HEK293 (cell line): ENCODE measurements around the gene RBPJ.

Source experiments
- CTCF ChIA-PET: fragments of 350-600 bp; formaldehyde crosslinking; extraction: SDS; loops from one replicate; lab custom pipeline; 2021; ENCODE audit warnings: antibody characterized with exemption; lab: Yijun Ruan, JAX
- POLR2A ChIA-PET: fragments of 300-600 bp; formaldehyde crosslinking; extraction: SDS; loops from one replicate; lab custom pipeline; 2020; ENCODE audit warnings: antibody characterized with exemption, inconsistent platforms; lab: Yijun Ruan, JAX
- H3K27ac ChIP-seq: fragments of 200-500 bp; sonication (Bioruptor generic); 2 replicates; pipeline ENCODE4 v1.5.1; 2014; ENCODE audit warnings: low read depth, low read length, control low read depth, inconsistent platforms; ENCODE audit errors: extremely low read depth
- H3K36me3 ChIP-seq, 2 experiments: fragments of 200-500 bp in 1 of 2; sonication (Bioruptor generic) in 1 of 2; 1 replicate in 1 of 2; 2 replicates in 1 of 2; pipeline ENCODE4 v1.5.1; 2014 to 2017; ENCODE audit warnings: inconsistent platforms in 2 of 2, low read length in 2 of 2; ENCODE audit not compliant: control insufficient read depth in 2 of 2, insufficient read depth in 1 of 2
- H3K4me1 ChIP-seq: fragments of 200-500 bp; sonication (Bioruptor generic); 2 replicates; pipeline ENCODE4 v1.5.1; 2014; ENCODE audit warnings: mild to moderate bottlenecking, low read length, inconsistent platforms; ENCODE audit not compliant: control insufficient read depth, insufficient read depth
- H3K4me3 ChIP-seq: 2 replicates; pipeline ENCODE4 v1.5.1; 2011; ENCODE audit warnings: low read depth, mild to moderate bottlenecking, control low read depth, low read length, moderate library complexity
- H3K9me3 ChIP-seq: fragments of 200-500 bp; sonication (Bioruptor generic); 2 replicates; pipeline ENCODE4 v1.5.1; 2014; ENCODE audit warnings: low read depth, low read length, inconsistent platforms; ENCODE audit not compliant: control insufficient read depth, insufficient read depth
- GLIS2 ChIP-seq: fragments of 450-650 bp; formaldehyde crosslinking; IDR thresholded peaks from 2 replicates; pipeline ENCODE4 v1.5.1; 2016; ENCODE audit warnings: missing biosample characterization, missing genetic modification characterization
- SP2 ChIP-seq: fragments of 450-650 bp; formaldehyde crosslinking; IDR thresholded peaks from 2 replicates; pipeline ENCODE4 v1.5.1; 2016; ENCODE audit warnings: missing biosample characterization, missing genetic modification characterization
- YY1 ChIP-seq: fragments of 450-650 bp; formaldehyde crosslinking; IDR thresholded peaks from 2 replicates; pipeline ENCODE4 v1.5.1; 2018; ENCODE audit warnings: missing biosample characterization, missing genetic modification characterization
- ZBTB20 ChIP-seq: fragments of 450-650 bp; formaldehyde crosslinking; IDR thresholded peaks from 2 replicates; pipeline ENCODE4 v1.5.1; 2016; ENCODE audit warnings: missing biosample characterization, missing genetic modification characterization
- ZEB2 ChIP-seq: fragments of 450-650 bp; formaldehyde crosslinking; IDR thresholded peaks from 2 replicates; pipeline ENCODE4 v1.5.1; 2016; ENCODE audit warnings: missing biosample characterization, missing genetic modification characterization
- ZFP69B ChIP-seq: fragments of 450-650 bp; formaldehyde crosslinking; IDR thresholded peaks from 2 replicates; pipeline ENCODE4 v1.5.1; 2016; ENCODE audit warnings: missing biosample characterization, missing genetic modification characterization
- ZNF146 ChIP-seq: fragments of 450-650 bp; formaldehyde crosslinking; IDR thresholded peaks from 2 replicates; pipeline ENCODE4 v1.5.1; 2016; ENCODE audit warnings: missing biosample characterization, missing genetic modification characterization
- ZNF239 ChIP-seq: fragments of 450-650 bp; formaldehyde crosslinking; IDR thresholded peaks from 2 replicates; pipeline ENCODE4 v1.5.1; 2016; ENCODE audit warnings: missing biosample characterization, missing genetic modification characterization
- ZNF26 ChIP-seq: fragments of 450-650 bp; formaldehyde crosslinking; IDR thresholded peaks from 2 replicates; pipeline ENCODE4 v1.5.1; 2016; ENCODE audit warnings: missing biosample characterization, missing genetic modification characterization
- ZNF324 ChIP-seq: fragments of 450-650 bp; formaldehyde crosslinking; IDR thresholded peaks from 2 replicates; pipeline ENCODE4 v1.5.1; 2016; ENCODE audit warnings: missing biosample characterization, missing genetic modification characterization
- ZNF335 ChIP-seq: fragments of 450-650 bp; formaldehyde crosslinking; conservative IDR thresholded peaks from 2 replicates; pipeline ENCODE4 v1.5.1; 2016; ENCODE audit warnings: missing biosample characterization, missing genetic modification characterization
- ZNF341 ChIP-seq: fragments of 450-650 bp; formaldehyde crosslinking; IDR thresholded peaks from 2 replicates; pipeline ENCODE4; 2016; ENCODE audit warnings: low read depth, missing biosample characterization, missing genetic modification characterization
- ZNF391 ChIP-seq: fragments of 450-650 bp; formaldehyde crosslinking; IDR thresholded peaks from 2 replicates; pipeline ENCODE4 v1.5.1; 2016; ENCODE audit warnings: low read depth, missing biosample characterization, missing genetic modification characterization, borderline replicate concordance
- ZNF394 ChIP-seq: fragments of 450-650 bp; formaldehyde crosslinking; IDR thresholded peaks from 2 replicates; pipeline ENCODE4 v1.5.1; 2016; ENCODE audit warnings: missing biosample characterization, missing genetic modification characterization, mild to moderate bottlenecking, moderate library complexity, borderline replicate concordance
- ZNF426 ChIP-seq: fragments of 450-650 bp; formaldehyde crosslinking; IDR thresholded peaks from 2 replicates; pipeline ENCODE4 v1.5.1; 2017; ENCODE audit warnings: missing biosample characterization, missing genetic modification characterization, mild to moderate bottlenecking, inconsistent platforms, moderate library complexity
- ZNF514 ChIP-seq: fragments of 450-650 bp; formaldehyde crosslinking; IDR thresholded peaks from 2 replicates; pipeline ENCODE4 v1.5.1; 2016; ENCODE audit warnings: missing biosample characterization, missing genetic modification characterization
- ZNF544 ChIP-seq: fragments of 450-650 bp; formaldehyde crosslinking; IDR thresholded peaks from 2 replicates; pipeline ENCODE4 v1.5.0; 2017; ENCODE audit warnings: missing biosample characterization, missing genetic modification characterization
- ZNF548 ChIP-seq: fragments of 450-650 bp; formaldehyde crosslinking; IDR thresholded peaks from 2 replicates; pipeline ENCODE4 v1.5.1; 2016; ENCODE audit warnings: missing biosample characterization, missing genetic modification characterization
- ZNF549 ChIP-seq: fragments of 450-650 bp; IDR thresholded peaks from 2 replicates; pipeline ENCODE4 v1.5.1; 2018; ENCODE audit warnings: missing biosample characterization, missing genetic modification characterization, mild to moderate bottlenecking, inconsistent platforms, moderate library complexity
- ZNF555 ChIP-seq: fragments of 450-650 bp; formaldehyde crosslinking; conservative IDR thresholded peaks from 2 replicates; pipeline ENCODE4 v1.5.1; 2017; ENCODE audit warnings: missing biosample characterization, mild to moderate bottlenecking, missing genetic modification characterization, inconsistent platforms
- ZNF571 ChIP-seq: fragments of 450-650 bp; formaldehyde crosslinking; IDR thresholded peaks from 2 replicates; pipeline ENCODE4 v1.5.0; 2017; ENCODE audit warnings: missing biosample characterization, missing genetic modification characterization
- ZNF580 ChIP-seq: fragments of 450-650 bp; formaldehyde crosslinking; IDR thresholded peaks from 2 replicates; pipeline ENCODE4 v1.5.1; 2016; ENCODE audit warnings: missing biosample characterization, missing genetic modification characterization
- ZNF704 ChIP-seq: fragments of 450-650 bp; formaldehyde crosslinking; IDR thresholded peaks from 2 replicates; pipeline ENCODE4 v1.5.1; 2016; ENCODE audit warnings: missing biosample characterization, missing genetic modification characterization
- ZNF837 ChIP-seq: fragments of 450-650 bp; formaldehyde crosslinking; IDR thresholded peaks from 2 replicates; pipeline ENCODE4 v1.5.1; 2016; ENCODE audit warnings: missing biosample characterization, missing genetic modification characterization
- ZSCAN30 ChIP-seq: fragments of 450-650 bp; IDR thresholded peaks from 2 replicates; pipeline ENCODE4 v1.5.1; 2018; ENCODE audit warnings: missing biosample characterization, mild to moderate bottlenecking, missing genetic modification characterization, moderate library complexity
- ZXDB ChIP-seq: fragments of 450-650 bp; formaldehyde crosslinking; IDR thresholded peaks from 2 replicates; pipeline ENCODE4 v1.5.1; 2016; ENCODE audit warnings: missing biosample characterization, missing genetic modification characterization
- TF ChIP-seq, protein P1 (sequence below): fragments of 450-650 bp; formaldehyde crosslinking; IDR thresholded peaks from 2 replicates; pipeline ENCODE4 v1.5.1; 2017; ENCODE audit warnings: missing biosample characterization, missing genetic modification characterization
- TF ChIP-seq, protein P2 (sequence below): fragments of 450-650 bp; IDR thresholded peaks from 2 replicates; pipeline ENCODE4 v1.5.1; 2018; ENCODE audit warnings: missing biosample characterization, mild to moderate bottlenecking, missing genetic modification characterization

RBPJ gene

DNA sequence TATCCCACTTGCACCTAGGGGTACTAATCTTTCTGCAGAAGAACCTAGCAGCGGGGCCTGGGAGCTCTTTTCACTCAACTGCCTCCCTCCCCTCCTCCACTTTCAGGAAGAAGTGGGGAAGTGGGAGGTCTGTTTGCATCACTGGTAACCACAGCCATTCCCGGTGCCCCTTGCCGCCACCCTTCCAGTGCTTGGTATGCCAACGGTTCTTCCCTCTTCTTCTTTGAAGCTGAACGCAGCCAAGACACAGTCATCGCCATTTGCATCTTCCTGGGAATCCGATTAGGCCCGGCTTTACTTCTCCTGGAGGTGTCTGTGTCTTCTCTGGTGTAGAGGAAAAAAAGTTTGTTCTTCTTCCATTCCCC is 47.2 kb upstream of the RBPJ start (continued):
- no peak for TF ChIP-seq GLIS2
- no peak for TF ChIP-seq YY1 (tag by site-specific recombination)
- no peak for TF ChIP-seq ZNF341 (tag by site-specific recombination)
- TF ChIP-seq ZNF580 (tag by site-specific recombination), result no peak
- no peak for TF ChIP-seq ZNF391
- TF ChIP-seq ZNF514 (tag by site-specific recombination), result no peak
- no peak for TF ChIP-seq ZNF324 (tag by site-specific recombination)
- TF ChIP-seq ZNF571, result no peak
- no peak for TF ChIP-seq ZNF549 (tag by site-specific recombination)
- no peak for TF ChIP-seq ZFP69B (tag by site-specific recombination)

DNA sequence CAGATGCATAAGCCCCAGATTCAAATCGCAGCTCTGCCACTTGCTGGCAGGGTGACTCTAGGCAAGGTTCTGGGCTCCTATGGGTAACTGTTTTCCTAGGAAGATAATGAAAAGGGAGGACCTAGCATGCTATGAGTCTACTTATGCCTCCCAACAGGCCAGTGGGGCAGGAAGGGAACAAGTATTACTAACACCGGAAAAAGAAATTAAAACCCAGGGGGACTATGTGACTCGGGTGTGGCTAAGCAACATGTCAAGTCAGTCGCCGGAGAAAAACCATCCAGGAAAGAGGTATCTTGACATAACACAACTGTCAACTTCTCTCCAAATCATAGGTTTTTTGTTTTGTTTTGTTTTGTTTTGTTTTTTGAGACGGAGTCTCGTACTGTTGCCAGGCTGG is 45.5 kb upstream of the RBPJ start:
- Histone ChIP-seq H3K9me3 (no peaks in the 10 kb centered on the region), H3K4me3 (no peak overlapping the region)
- TF ChIP-seq ZNF837 (tag by site-specific recombination) (no peak), ZNF704 (tag by site-specific recombination) (no peak), ZSCAN30 (tag by site-specific recombination) (no peak)
- TF ChIP-seq, protein P1, sequence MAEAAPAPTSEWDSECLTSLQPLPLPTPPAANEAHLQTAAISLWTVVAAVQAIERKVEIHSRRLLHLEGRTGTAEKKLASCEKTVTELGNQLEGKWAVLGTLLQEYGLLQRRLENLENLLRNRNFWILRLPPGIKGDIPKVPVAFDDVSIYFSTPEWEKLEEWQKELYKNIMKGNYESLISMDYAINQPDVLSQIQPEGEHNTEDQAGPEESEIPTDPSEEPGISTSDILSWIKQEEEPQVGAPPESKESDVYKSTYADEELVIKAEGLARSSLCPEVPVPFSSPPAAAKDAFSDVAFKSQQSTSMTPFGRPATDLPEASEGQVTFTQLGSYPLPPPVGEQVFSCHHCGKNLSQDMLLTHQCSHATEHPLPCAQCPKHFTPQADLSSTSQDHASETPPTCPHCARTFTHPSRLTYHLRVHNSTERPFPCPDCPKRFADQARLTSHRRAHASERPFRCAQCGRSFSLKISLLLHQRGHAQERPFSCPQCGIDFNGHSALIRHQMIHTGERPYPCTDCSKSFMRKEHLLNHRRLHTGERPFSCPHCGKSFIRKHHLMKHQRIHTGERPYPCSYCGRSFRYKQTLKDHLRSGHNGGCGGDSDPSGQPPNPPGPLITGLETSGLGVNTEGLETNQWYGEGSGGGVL (tag by site-specific recombination), result no peak
- TF ChIP-seq, all 188 proteins: peak for 0
- no peak overlapping the region for H3K27ac ChIP-seq
- no peaks in the 10 kb centered on the region for H3K4me1 ChIP-seq
- CTCF ChIA-PET, result no interaction called here
- no peaks in the 10 kb centered on the region for H3K36me3 ChIP-seq
- POLR2A ChIA-PET, result no interaction called here

DNA sequence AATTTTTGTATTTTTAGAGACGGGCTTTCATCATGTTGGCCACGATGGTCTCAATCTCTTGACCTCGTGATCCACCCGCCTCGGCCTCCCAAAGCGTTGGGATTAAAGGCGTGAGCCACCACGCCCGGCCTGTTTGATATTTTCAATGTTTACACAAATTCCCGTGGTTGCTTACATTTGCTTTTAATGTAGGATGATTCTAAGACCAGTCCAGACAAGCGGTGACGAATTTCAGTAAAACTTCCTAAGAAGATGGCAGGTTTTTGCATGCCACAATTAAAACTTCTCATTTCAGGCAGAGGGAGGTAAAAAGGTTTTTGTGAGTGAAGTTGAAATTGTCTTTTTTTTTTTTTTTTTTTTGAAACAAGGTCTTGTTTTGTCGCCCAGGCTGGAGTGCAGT is 41.4 kb upstream of the RBPJ start:
- Histone ChIP-seq H3K9me3 (no peaks in the 10 kb centered on the region), H3K4me3 (no peak overlapping the region), H3K4me1 (no peaks in the 10 kb centered on the region), H3K27ac (no peak overlapping the region), H3K36me3 (no peaks in the 10 kb centered on the region)
- CTCF ChIA-PET, result no interaction called here
- TF ChIP-seq ZNF555 (no peak), ZNF544 (tag by site-specific recombination) (no peak), ZNF426 (tag by site-specific recombination) (no peak), ZBTB20 (tag by site-specific recombination) (no peak), ZEB2 (tag by site-specific recombination) (no peak), ZNF335 (tag by site-specific recombination) (no peak), ZNF239 (tag by site-specific recombination) (no peak), ZNF26 (tag by site-specific recombination) (no peak), ZNF146 (tag by site-specific recombination) (no peak), ZNF704 (tag by site-specific recombination) (no peak), ZNF394 (tag by site-specific recombination) (no peak), SP2 (tag by site-specific recombination) (no peak), YY1 (tag by site-specific recombination) (no peak), ZXDB (tag by site-specific recombination) (no peak), ZNF548 (no peak)
- TF ChIP-seq, protein P2, sequence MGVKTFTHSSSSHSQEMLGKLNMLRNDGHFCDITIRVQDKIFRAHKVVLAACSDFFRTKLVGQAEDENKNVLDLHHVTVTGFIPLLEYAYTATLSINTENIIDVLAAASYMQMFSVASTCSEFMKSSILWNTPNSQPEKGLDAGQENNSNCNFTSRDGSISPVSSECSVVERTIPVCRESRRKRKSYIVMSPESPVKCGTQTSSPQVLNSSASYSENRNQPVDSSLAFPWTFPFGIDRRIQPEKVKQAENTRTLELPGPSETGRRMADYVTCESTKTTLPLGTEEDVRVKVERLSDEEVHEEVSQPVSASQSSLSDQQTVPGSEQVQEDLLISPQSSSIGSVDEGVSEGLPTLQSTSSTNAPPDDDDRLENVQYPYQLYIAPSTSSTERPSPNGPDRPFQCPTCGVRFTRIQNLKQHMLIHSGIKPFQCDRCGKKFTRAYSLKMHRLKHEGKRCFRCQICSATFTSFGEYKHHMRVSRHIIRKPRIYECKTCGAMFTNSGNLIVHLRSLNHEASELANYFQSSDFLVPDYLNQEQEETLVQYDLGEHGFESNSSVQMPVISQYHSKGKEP (tag by site-specific recombination), result no peak
- POLR2A ChIA-PET, result no interaction called here
